GM21528 (cell line): Measurements from ENCODE around the gene TGFBR3L.
"Not testable (repeated sequence)": the region's sequence is repeated elsewhere in the genome, so short reads cannot be mapped to it uniquely, and the experiment has no call there.

Source experiments
- ATAC-seq: cut with Tn5 transposase; IDR thresholded peaks from one replicate; pipeline ENCODE4 v1.9.1; 2021; ENCODE audit warnings: mild to moderate bottlenecking, moderate library complexity; ENCODE audit not compliant: unreplicated experiment, low FRiP score

The TGFBR3L gene

DNA sequence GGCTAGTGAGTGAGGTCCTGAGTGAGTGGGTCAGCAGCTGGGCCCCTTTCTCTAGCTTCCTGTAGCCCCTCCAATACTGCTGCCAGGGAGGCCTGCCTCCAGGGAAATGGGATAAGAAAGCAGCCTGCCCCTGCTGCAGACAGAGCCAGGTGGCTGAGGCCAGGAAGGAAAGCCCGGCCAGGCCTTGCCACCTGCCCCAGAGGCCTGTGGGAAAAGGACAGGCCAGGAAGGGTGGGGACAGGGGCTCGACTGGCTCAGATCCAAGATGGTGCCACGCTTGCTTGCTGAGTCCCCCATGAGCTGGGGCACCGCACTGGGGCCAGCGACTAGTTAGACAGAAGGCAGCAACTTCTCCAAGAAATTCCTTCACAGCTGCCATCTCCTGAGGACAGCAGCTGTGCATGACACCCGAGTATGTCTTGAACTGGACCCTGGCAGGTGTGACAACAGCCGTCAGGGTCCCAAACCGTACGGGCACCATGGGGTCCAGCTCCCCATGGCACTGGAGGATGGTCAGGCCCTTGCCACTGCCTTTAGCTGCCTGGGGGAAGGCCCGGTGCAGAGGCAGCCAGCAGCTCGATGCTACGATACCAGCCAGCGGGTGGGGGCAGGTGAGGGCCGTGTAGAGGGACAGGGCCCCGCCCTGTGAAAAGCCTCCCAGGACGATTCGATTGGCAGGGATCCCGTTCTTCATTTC lies 35.4 kb upstream of the TGFBR3L start:
- ATAC-seq, result no peak

DNA sequence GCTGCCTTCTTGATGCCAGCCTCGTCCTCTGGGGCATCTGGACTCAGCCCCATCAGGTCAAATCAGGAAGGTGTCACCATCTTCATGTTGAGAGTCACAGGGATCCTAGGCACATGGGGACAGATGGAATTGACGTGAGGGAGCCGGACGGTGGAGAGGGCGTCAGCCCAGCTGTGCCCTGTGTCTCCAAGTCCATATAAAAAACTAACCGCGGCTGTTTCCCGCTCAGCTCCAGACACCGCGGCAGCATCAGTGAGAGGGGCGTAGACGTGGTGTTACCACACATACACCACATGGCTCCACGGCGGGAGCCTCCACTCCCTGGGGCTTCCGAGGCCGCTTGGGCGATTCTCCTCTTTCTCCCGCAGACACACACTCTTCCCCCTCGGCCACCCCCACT lies 34.8 kb upstream of the TGFBR3L start:
- no peak for ATAC-seq

DNA sequence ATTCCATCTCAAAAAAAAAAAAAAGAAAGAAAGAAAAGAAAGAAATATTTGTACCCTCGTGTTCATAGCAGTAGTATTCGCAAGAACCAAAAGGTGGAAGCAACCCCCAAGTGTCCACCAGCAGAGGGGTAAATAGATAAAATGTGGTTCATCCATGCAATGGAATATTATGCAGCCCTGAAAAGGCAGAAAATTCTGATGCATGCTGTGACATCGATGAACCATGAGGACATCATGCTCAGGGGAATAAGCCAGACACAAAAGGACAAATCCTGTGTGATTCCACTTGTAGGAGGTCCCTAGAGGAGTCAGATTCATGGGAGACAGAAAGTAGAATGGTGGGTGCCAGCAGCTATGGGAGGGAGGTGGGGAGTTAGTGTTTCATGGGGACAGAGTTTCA lies 32.7 kb upstream of the TGFBR3L start:
- ATAC-seq, result no peak

DNA sequence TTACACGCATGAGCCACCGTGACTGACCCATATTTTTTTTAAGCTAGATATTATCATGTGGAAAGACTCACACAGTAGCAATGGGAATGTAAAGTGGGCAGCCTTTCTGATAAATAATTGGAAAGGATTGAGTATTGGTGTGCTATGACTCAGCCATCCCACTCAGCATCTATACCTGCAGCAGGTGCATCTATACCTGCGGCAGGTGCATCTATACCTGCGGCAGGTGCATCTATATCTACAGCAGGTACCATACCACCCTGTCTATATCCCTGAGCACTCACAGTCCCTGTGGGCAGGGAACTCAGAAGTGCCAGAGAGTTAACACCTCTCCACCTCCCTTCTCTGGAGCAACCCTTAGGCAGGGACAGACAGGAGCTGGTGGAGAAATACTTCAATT lies 31.5 kb upstream of the TGFBR3L start:
- ATAC-seq, result no peak

DNA sequence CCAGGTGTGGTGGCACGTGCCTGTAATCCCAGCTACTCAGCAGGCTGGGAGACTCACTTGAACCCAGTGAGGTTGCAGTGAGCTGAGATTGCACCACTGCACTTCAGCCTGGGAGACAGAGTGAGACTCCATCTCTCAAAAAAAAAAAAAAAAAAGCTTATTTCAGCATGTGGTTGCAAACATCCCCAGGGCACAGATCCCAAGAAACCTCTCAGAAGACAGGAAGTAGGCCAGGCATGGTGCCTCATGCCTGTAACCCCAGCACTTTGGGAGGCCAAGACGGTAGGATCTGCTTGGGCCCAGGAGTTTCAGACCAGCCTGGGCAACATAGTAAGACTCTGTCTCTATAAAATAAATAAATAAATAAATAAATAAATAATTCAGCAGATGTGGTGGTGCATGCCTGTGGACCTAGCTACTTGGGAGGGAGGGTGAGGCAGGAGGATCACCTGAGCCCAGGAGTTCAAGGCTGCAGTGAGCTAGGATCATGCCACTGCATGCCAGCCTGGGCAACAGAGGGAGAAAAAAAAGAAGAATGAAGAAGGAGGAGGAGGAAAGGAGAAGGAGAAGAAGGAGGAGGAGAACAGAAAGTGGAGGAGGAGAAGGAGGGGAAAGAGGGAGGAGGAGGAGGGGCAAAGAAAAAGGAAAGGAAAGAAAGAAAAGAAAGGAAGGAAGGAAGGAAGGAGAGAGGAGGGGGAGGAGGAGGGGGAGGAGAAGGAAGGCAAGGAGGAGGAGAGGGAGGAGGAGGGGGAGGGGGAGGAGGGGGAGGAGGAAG lies 30.6 kb upstream of the TGFBR3L start:
- ATAC-seq, result no peak

DNA sequence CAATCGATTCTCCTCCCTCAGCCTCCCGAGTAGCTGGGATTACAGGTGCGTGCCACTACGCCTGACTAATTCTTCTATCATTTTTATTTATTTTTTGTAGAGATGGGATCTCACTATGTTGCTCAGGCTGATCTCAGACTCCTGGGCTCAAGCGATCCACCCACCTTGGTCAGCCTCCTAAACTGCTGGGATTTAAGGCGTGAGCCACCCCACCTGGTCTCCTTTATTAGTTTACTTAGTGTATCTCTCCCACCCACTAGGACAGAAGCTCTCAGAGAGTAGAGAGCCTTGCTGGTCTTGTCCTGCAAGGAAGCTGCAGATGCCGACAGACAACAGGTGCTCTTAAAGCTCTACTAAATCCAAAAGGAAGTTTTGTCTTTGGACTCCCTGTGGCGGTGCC lies 28.8 kb upstream of the TGFBR3L start:
- no peak for ATAC-seq

DNA sequence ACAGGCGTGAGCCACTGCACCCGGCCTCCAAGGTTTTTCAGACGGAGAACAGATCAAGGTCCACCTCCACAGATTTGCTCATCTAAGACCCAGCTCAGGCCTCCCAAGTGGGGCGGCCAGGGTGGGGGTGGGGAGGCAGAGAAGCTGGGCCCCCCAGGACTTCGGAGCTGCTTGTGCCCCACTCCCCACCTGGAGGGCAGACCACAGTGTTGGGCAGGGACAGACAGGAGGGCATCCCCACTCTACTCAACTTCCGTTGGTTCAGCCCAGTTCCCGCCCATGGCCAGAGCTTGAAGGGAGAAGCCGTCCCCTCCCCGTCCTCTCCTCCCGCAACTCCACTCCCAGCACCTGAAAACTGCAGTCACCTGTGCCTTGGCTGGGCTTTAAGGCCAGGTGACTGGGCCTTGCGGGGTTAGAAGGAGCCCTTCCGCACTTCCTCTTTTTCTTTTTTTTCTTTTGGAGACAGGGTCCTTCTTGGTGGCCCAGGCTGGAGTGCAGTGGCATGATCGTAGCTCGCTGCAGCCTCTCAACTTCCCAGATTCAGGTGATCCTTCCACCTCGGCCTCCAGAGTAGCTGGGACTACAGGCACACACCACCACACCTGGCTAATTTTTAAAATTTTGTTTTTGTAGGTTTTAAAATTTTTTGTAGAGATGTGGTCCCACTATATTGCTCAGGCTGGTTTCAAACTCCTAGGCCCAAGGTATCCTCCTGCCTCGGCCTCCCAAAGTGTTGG lies 27.1 kb upstream of the TGFBR3L start:
- ATAC-seq, result no peak

DNA sequence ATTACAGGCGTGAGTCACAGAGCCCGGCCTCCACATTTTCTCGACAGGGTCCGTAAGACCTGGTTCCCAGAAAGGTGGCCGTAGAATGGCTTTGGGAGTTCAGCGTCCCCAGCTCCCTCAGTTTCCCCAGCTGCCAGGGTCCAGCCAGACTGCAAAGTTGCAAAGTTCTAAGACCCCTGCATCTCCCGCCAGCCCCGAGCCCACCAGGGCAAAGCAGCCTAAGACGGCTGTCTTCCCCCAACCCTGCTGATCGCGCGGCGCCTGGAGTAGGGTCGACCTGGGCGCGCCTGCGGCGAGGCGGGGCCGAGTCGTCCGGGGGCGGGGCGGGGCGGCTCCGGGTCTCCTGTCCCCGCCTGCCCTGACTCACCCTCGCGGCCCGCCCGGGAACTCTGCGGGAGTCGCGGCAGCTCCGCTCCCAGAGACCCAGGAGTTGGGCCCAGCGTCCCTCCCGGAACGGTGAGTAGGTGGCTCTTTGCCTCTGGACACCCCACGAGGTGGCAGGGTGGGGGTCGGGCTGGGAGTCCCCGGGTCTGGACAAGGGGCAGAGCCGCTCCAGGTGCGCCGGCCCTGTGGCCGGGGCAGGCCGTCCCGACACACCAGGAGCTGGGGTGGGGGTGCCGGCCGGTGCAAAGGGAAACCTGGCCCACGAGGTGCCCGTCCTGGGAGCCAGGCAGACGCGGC lies 26.3 kb upstream of the TGFBR3L start, which contains the start of gene LRRC8E:
Gene LRRC8E, plus strand, starts transcription at position 366 of the 681 bp plus-strand sequence. CDS start 7,094 bp downstream, outside the sequence.
- ATAC-seq, result no peak

DNA sequence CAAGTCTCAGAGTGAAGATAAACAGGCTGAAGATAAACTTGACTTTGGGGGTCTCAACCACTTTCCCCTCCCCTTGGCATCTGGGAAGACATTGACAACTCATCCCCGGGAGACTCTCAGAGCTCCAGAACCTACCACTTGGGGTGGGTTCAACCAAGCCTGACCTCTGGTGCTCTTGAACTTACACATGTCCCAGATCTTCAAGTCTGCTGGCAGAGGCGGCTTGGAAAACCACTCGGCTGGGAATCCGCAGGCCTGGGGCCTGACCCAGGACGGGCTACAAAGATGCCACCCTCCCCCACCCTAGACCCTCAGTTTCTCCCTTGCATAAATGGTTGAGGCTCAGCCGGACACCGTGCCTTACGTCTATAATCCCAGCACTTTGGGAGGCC lies 25.8 kb upstream of the TGFBR3L start:
- ATAC-seq, result no peak

DNA sequence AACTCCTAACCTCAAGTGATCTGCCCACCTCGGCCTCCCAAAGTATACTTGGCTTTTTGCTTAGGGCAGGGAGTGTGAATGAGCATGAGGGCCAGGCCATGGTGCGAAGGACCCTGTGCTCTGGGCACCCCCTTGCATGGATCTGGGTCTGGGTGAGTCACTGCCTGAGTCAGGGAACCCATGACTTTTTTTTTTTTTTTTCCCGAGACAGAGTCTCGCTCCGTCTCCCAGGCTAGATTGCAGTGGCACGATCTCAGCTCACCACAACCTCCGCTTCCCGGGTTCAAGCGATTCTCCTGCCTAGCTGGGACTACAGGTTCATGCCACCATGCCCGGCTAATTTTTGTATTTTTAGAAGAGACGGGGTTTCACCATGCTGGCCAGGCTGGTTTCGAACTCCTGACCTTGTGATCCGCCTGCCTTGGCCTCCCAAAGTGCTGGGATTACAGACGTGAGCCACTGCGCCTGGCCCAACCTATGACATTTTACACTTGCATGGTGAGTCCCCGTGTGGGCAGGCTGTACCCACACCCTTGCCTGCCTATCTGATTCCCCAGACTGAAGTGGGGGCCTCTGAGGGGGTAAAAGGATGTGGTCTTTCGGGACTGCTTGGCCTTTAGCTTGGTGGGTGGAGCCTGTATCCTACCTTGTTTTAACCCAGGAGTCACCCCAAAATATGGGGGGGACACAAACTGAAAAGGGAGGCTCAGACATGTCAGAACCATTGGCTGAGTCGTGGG lies 21.1 kb upstream of the TGFBR3L start:
- ATAC-seq, result not testable (repeated sequence)

DNA sequence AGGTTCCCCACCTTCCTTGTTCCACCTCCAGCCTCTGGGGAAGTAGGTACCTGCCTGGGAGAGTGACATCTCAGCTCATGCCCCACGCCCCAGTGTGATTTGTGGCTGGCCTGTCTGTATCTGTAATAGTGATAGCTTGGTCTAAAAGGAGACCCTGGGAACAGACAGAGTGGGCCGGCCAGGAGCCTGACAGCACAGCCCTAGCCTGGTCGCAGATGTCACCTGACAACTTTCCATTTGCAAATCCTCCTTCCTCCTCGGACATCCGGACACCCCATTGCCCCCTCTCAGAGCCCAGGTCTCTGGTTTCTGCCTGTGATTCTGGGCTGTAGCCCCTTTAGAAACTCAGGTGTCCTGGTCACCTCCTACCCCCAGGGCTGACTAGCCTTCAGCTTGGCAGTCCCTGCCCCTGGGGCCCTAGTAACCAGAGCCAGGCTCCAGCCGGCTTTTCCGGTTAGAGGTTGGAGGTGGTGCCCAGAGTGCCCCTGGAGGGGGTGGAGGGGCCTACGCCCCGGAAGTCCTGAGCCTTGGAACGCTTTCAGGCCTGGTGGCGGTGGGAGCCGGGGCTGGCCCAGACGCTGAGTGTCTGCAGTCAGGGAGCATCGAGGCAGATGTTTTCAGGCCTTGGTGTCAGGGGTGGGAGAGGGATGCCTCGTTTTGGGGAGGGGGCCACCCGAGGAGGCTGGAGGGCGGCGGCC lies 19.9 kb upstream of the TGFBR3L start:
- no peak for ATAC-seq

DNA sequence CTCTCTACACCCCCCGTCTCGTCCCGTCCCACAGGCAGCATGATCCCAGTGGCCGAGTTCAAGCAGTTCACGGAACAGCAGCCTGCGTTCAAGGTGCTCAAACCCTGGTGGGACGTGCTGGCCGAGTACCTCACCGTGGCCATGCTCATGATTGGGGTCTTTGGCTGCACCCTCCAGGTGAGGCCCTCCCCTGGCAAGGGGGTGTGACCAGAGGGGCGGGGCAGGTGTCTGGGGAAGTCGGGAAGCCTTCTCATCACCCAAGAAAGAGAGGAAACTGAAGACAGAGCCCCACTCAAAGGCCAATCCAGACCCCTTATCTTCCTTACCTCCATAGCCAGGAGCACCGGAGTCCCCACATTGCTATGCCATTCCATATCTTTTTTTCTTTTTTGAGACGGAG lies 19.1 kb upstream of the TGFBR3L start:
- ATAC-seq, result no peak

DNA sequence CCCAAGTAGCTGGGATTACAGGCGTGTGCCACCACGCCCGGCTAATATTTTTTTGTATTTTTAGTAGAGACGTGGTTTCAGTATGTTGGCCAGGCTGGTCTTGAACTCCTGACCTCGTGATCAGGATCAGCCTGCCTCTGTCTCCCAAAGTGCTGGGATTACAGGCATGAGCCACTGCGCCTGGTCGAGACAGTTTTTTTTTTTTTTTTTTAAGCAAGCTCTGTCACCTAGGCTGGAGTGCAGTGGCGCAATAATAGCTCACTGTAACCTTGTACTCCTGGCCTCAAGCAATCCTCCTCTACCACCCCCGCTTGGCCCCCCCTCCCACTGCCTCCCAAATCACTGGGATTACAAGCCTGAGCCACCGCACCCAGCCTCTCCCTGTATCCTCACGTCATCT lies 17.3 kb upstream of the TGFBR3L start:
- ATAC-seq, result no peak

DNA sequence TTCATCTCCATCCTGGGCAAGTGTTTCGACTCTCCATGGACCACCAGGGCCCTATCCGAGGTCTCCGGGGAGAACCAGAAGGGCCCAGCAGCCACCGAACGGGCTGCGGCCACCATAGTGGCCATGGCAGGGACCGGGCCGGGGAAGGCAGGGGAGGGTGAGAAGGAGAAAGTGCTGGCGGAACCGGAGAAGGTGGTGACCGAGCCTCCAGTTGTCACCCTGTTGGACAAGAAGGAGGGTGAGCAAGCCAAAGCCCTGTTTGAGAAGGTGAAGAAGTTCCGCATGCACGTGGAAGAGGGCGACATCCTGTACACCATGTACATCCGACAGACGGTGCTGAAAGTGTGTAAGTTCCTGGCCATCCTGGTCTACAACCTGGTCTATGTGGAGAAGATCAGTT lies 15.7 kb upstream of the TGFBR3L start:
- ATAC-seq, result no peak

DNA sequence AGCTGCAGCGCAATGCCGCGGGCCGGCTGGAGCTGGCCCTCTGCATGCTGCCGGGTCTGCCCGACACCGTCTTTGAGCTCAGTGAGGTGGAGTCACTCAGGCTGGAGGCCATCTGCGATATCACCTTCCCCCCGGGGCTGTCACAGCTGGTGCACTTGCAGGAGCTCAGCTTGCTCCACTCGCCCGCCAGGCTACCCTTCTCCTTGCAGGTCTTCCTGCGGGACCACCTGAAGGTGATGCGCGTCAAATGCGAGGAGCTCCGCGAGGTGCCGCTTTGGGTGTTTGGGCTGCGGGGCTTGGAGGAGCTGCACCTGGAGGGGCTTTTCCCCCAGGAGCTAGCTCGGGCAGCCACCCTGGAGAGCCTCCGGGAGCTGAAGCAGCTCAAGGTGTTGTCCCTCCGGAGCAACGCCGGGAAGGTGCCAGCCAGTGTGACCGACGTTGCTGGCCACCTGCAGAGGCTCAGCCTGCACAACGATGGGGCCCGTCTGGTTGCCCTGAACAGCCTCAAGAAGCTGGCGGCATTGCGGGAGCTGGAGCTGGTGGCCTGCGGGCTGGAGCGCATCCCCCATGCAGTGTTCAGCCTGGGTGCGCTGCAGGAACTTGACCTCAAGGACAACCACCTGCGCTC lies 14.8 kb upstream of the TGFBR3L start:
- no peak for ATAC-seq

DNA sequence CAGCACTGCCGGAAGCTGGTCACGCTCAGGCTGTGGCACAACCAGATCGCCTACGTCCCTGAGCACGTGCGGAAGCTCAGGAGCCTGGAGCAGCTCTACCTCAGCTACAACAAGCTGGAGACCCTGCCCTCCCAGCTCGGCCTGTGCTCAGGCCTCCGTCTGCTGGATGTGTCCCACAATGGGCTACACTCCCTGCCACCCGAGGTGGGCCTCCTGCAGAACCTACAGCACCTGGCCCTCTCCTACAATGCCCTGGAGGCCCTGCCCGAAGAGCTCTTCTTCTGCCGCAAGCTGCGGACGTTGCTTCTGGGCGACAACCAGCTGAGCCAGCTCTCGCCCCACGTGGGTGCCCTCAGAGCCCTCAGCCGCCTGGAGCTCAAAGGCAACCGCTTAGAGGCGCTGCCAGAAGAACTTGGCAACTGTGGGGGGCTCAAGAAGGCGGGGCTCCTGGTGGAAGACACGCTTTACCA lies 14.2 kb upstream of the TGFBR3L start:
- no peak for ATAC-seq

DNA sequence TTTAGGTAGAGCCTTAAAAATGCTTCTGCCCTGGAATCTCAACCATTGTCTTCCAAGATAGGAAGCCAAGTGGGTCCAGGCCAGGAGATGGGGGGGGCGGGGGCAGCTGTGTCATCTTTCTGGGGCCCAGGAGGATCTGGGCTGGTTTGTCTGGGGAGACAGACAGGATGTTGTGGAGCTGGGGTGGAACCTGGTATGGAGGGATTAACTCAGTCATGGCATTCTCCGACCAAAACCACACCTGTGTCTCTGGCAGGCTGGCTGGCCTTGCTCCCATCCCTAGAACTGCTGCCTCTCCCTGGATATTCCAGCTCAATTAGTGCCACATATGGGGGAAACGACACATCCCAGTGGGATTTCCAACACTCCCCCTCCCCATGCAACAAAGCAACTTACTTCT lies 13.7 kb upstream of the TGFBR3L start:
- no peak for ATAC-seq

DNA sequence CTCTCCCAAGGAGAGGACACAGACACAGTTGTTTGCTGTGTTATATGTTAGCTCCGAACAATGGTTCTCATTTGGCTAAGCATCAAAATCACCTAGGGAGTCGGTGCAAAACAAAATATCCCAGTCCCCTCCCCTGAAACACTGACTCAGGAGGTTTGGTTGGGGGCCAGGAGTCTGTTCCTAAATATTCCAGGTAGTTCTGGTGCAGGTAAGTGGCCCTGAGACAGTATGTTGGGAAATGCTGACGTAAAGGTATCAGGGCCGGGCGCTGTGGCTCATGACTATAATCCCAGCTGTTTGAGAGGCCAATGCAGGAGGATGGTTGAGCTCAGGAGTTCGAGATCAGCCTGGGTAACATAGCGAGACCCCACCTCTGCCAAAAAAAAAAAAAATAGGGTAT lies 13.3 kb upstream of the TGFBR3L start:
- no peak for ATAC-seq

DNA sequence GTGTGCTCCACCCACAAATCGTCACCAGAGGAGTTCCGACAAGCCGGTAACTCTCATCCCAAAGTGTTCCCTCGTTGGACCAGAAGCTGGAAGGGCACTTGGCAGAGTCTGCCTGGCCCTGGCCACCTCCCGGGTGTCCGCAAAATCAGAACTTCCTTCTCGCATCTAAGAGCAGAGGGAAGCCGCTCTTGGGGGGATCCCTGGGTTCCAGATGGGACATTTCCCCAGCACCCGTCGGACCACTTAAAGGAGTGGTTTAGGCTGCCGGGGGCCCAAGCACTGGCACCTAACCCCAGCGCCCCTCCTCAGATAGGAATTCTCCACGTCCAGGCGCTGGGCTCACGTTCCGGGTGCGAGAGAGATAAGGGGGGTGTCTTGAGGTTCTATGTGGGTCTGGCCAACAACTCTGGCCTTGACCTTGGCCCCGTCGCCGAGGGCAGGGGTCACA lies 11.8 kb upstream of the TGFBR3L start:
- ATAC-seq, result peak; percentile 9
